K562 (cell line): ENCODE results near the gene ZBTB16.

ENCODE experiments used
- ARHGAP35 ChIP-seq: fragments of 450-650 bp; IDR thresholded peaks from 2 replicates; pipeline ENCODE4 v1.6.1; 2018; ENCODE audit not compliant: partially characterized antibody
- ATF1 ChIP-seq, 2 experiments: fragments of 450-650 bp in 1 of 2; IDR thresholded peaks; 2 replicates each; pipeline ENCODE4 v1.6.1; 2016; ENCODE audit warnings: missing compliant biosample characterization in 1 of 2, missing genetic modification characterization in 1 of 2
- FOXA1 ChIP-seq: fragments of 450-650 bp; IDR thresholded peaks from 2 replicates; pipeline ENCODE4 v1.6.1; 2016; ENCODE audit warnings: mild to moderate bottlenecking, borderline replicate concordance
- HCFC1 ChIP-seq: IDR thresholded peaks from 2 replicates; pipeline ENCODE4 v1.6.1; 2012; ENCODE audit warnings: low read depth, low read length, improper control_type of control experiment
- POLR2A ChIP-seq: fragments of 450-650 bp; conservative IDR thresholded peaks from 2 replicates; pipeline ENCODE4 v1.6.1; 2016
- RUNX1 ChIP-seq: sonication (generic); IDR thresholded peaks from 2 replicates; pipeline ENCODE4 v1.6.1; 2016; ENCODE audit warnings: antibody characterized with exemption, low read depth
- SMAD3 ChIP-seq: fragments of 450-650 bp; formaldehyde crosslinking; conservative IDR thresholded peaks from 2 replicates; pipeline ENCODE4 v1.4.0; 2020; ENCODE audit warnings: mild to moderate bottlenecking
- TEAD4 ChIP-seq, 2 experiments: sonication (generic) in 1 of 2; formaldehyde crosslinking in 1 of 2; IDR thresholded peaks; 2 replicates each; pipeline versions ENCODE4 v1.6.1 to v1.8.0; 2012 to 2022; ENCODE audit warnings: borderline replicate concordance in 1 of 2, inconsistent platforms in 1 of 2, low read length in 1 of 2, mild to moderate bottlenecking in 1 of 2, missing genetic modification reagents in 1 of 2
- TF ChIP-seq, protein P1 (sequence below): sonication (generic); formaldehyde crosslinking; IDR thresholded peaks from 2 replicates; pipeline ENCODE4 v1.9.0; 2022; ENCODE audit warnings: mild to moderate bottlenecking, missing genetic modification reagents
- TF ChIP-seq, protein P2 (sequence below), 3 experiments: IDR thresholded peaks in 2 of 3; conservative IDR thresholded peaks in 1 of 3; 2 replicates each; pipeline ENCODE4 v1.5.1; 2011 to 2012; ENCODE audit warnings: low read length in 3 of 3, mild to moderate bottlenecking in 3 of 3, control low read depth in 2 of 3, improper control_type of control experiment in 1 of 3, inconsistent platforms in 1 of 3, low read depth in 1 of 3, mixed read lengths in 1 of 3, moderate library complexity in 1 of 3; ENCODE audit not compliant: insufficient read depth in 2 of 3
- TF ChIP-seq, protein P3 (sequence below): fragments of 450-650 bp; IDR thresholded peaks from 2 replicates; pipeline ENCODE4 v1.6.1; 2016; ENCODE audit warnings: low read depth
- TF ChIP-seq, protein P4 (sequence below): sonication (generic); formaldehyde crosslinking; IDR thresholded peaks from 2 replicates; pipeline ENCODE4 v1.8.0; 2022; ENCODE audit warnings: mild to moderate bottlenecking, missing genetic modification reagents

DNA sequence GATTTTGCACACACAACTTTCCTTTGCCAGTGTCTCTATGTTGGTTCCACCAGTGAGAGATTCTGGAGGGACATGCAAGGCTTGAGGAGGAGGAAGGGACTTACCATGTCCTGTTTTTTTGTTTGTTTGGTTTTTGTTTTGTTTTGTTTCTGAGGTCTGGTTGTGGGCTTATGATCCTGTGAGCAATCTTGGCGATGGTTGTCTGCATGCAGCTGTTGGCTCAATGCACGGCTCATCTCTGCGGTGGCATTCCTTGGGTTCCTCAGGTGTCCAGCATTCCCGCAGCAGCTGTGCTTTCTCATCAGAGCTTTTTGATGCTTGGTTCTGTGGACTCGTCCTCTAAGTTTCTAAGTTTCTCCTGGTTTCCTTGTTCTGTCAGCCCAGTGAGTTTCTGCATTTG, 231.9 kb downstream of the ZBTB16 start:
- TF ChIP-seq FOXA1, result no peak
- TF ChIP-seq, protein P1, sequence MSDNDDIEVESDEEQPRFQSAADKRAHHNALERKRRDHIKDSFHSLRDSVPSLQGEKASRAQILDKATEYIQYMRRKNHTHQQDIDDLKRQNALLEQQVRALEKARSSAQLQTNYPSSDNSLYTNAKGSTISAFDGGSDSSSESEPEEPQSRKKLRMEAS, result no peak
- no peak for TF ChIP-seq ATF1 (CRISPR knock-in tag; IDR thresholded peaks at IDR 0.05)
- no peak for TF ChIP-seq ATF1 (tag; IDR thresholded peaks at IDR 0.05)
- TF ChIP-seq SMAD3 (CRISPR knock-in tag), result no peak
- TF ChIP-seq, protein P2, sequence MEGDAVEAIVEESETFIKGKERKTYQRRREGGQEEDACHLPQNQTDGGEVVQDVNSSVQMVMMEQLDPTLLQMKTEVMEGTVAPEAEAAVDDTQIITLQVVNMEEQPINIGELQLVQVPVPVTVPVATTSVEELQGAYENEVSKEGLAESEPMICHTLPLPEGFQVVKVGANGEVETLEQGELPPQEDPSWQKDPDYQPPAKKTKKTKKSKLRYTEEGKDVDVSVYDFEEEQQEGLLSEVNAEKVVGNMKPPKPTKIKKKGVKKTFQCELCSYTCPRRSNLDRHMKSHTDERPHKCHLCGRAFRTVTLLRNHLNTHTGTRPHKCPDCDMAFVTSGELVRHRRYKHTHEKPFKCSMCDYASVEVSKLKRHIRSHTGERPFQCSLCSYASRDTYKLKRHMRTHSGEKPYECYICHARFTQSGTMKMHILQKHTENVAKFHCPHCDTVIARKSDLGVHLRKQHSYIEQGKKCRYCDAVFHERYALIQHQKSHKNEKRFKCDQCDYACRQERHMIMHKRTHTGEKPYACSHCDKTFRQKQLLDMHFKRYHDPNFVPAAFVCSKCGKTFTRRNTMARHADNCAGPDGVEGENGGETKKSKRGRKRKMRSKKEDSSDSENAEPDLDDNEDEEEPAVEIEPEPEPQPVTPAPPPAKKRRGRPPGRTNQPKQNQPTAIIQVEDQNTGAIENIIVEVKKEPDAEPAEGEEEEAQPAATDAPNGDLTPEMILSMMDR (IDR thresholded peaks at IDR 0.05 in 2 of 3, conservative IDR thresholded peaks at IDR 0.05 in 1 of 3; ENCODE audit: insufficient read depth in 2 of 3, low read depth in 1 of 3, low read length in 3 of 3), result no peak
- TF ChIP-seq, protein P3, sequence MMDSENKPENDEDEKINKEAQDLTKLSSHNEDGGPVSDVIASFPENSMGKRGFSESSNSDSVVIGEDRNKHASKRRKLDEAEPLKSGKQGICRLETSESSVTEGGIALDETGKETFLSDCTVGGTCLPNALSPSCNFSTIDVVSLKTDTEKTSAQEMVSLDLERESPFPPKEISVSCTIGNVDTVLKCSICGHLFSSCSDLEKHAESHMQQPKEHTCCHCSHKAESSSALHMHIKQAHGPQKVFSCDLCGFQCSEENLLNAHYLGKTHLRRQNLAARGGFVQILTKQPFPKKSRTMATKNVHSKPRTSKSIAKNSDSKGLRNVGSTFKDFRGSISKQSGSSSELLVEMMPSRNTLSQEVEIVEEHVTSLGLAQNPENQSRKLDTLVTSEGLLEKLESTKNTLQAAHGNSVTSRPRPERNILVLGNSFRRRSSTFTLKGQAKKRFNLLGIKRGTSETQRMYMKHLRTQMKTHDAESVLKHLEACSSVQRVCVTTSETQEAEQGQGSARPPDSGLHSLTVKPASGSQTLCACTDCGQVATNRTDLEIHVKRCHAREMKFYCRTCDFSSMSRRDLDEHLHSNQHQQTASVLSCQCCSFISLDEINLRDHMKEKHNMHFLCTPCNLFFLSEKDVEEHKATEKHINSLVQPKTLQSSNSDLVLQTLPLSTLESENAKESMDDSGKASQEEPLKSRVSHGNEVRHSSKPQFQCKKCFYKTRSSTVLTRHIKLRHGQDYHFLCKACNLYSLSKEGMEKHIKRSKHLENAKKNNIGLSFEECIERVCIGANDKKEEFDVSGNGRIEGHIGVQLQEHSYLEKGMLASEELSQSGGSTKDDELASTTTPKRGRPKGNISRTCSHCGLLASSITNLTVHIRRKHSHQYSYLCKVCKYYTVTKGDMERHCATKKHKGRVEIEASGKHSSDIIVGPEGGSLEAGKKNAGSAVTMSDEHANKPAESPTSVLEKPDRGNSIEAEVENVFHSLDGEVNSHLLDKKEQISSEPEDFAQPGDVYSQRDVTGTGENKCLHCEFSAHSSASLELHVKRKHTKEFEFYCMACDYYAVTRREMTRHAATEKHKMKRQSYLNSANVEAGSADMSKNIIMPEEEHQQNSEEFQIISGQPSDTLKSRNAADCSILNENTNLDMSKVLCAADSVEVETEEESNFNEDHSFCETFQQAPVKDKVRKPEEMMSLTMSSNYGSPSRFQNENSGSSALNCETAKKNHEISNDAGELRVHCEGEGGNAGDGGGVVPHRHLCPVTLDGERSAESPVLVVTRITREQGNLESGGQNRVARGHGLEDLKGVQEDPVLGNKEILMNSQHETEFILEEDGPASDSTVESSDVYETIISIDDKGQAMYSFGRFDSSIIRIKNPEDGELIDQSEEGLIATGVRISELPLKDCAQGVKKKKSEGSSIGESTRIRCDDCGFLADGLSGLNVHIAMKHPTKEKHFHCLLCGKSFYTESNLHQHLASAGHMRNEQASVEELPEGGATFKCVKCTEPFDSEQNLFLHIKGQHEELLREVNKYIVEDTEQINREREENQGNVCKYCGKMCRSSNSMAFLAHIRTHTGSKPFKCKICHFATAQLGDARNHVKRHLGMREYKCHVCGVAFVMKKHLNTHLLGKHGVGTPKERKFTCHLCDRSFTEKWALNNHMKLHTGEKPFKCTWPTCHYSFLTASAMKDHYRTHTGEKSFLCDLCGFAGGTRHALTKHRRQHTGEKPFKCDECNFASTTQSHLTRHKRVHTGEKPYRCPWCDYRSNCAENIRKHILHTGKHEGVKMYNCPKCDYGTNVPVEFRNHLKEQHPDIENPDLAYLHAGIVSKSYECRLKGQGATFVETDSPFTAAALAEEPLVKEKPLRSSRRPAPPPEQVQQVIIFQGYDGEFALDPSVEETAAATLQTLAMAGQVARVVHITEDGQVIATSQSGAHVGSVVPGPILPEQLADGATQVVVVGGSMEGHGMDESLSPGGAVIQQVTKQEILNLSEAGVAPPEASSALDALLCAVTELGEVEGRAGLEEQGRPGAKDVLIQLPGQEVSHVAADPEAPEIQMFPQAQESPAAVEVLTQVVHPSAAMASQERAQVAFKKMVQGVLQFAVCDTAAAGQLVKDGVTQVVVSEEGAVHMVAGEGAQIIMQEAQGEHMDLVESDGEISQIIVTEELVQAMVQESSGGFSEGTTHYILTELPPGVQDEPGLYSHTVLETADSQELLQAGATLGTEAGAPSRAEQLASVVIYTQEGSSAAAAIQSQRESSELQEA, result no peak
- no peak for TF ChIP-seq ARHGAP35
- TF ChIP-seq, protein P4, sequence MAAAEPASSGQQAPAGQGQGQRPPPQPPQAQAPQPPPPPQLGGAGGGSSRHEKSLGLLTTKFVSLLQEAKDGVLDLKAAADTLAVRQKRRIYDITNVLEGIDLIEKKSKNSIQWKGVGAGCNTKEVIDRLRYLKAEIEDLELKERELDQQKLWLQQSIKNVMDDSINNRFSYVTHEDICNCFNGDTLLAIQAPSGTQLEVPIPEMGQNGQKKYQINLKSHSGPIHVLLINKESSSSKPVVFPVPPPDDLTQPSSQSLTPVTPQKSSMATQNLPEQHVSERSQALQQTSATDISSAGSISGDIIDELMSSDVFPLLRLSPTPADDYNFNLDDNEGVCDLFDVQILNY, result no peak
- TF ChIP-seq RUNX1, result no peak
- TF ChIP-seq HCFC1, result no peak
- TF ChIP-seq POLR2A, result no peak
- TF ChIP-seq TEAD4 (IDR thresholded peaks at IDR 0.05; ENCODE audit: low read length), result no peak
- no peak for TF ChIP-seq TEAD4 (CRISPR knock-in tag; IDR thresholded peaks at IDR 0.05; ENCODE audit: borderline replicate concordance)
